Left kidney (tissue), 8 donors: Measurements from ENCODE around the gene SCARB1. TPM values are rescaled to one million over a fixed set of nuclear protein-coding genes. Genes with fewer than 3 reads are reported as not detected.
A peak's percentile ranks its signal among the peaks of the same experiment; 100 is the strongest.
"Not testable (repeated sequence)": the region's sequence is repeated elsewhere in the genome, so short reads cannot be mapped to it uniquely, and the experiment has no call there.

Source experiments
- DNase-seq: peaks from one replicate; pipeline ENCODE4 v3.0.0-alpha.2; 2013
- long read RNA-seq, 8 donors: transcript quantifications; one replicate each; lab custom pipeline, GENCODE V29; 2026
- polyA plus RNA-seq: library from polyadenylated mRNA; unstranded; fragments of 120-200 nt; gene quantifications from one replicate; pipeline ENCODE4 v1.2.1, GENCODE V29; 2013; ENCODE audit not compliant: insufficient read length

SCARB1 gene
- polyA plus RNA-seq: 21.1 TPM
- long read RNA-seq, donor 1, partial matches to known transcripts: 14 of 18 reads
- long read RNA-seq, donor 1, other reads (novel, unspliced or antisense): 0 of 18 reads
- long read RNA-seq, donor 2, transcript SCARB1-201 (13 exons, 2,611 nt): major isoform, 5 of 6 reads
- long read RNA-seq, donor 2, partial matches to known transcripts: 0 of 6 reads
- long read RNA-seq, donor 2, other reads (novel, unspliced or antisense): 0 of 6 reads
- long read RNA-seq, donor 3, partial matches to known transcripts: 6 of 9 reads
- long read RNA-seq, donor 3, other reads (novel, unspliced or antisense): 0 of 9 reads
- long read RNA-seq, donor 4, partial matches to known transcripts: 0 of 1 reads
- long read RNA-seq, donor 4, other reads (novel, unspliced or antisense): 0 of 1 reads
- long read RNA-seq, donor 5, partial matches to known transcripts: 0 of 6 reads
- long read RNA-seq, donor 5, other reads (novel, unspliced or antisense): 0 of 6 reads
- long read RNA-seq, donor 6, partial matches to known transcripts: 8 of 14 reads
- long read RNA-seq, donor 6, other reads (novel, unspliced or antisense): 0 of 14 reads
- long read RNA-seq, donor 7, partial matches to known transcripts: 5 of 10 reads
- long read RNA-seq, donor 7, other reads (novel, unspliced or antisense): 0 of 10 reads
- long read RNA-seq, donor 8, partial matches to known transcripts: 0 of 1 reads
- long read RNA-seq, donor 8, other reads (novel, unspliced or antisense): 0 of 1 reads

- DNase-seq: peak; percentile 76
Observed at GRCh38 chr12:124863416-124864325, at the start of gene SCARB1. Gene SCARB1 (minus strand): TSS chr12:124863864. CDS start chr12:124863720, 144 bp downstream.

- not testable (repeated sequence) for DNase-seq
Observed at GRCh38 chr12:124912529-124913287, 49.0 kb upstream of the SCARB1 start.

GRCh38 chr12:124911521-124911920 is 47.9 kb upstream of the SCARB1 start:
- not testable (repeated sequence) for DNase-seq

GRCh38 chr12:124910561-124911478 is 47.2 kb upstream of the SCARB1 start:
- DNase-seq: no peak

GRCh38 chr12:124909831-124910560 is 46.3 kb upstream of the SCARB1 start:
- no peak for DNase-seq

- DNase-seq: peak; percentile 95
Observed at GRCh38 chr12:124906606-124907261, 43.1 kb upstream of the SCARB1 start.

GRCh38 chr12:124904306-124905098 is 40.8 kb upstream of the SCARB1 start:
- DNase-seq: peak; percentile 42

- no peak for DNase-seq
Observed at GRCh38 chr12:124902916-124903315, 39.3 kb upstream of the SCARB1 start.

GRCh38 chr12:124901003-124901402 is 37.3 kb upstream of the SCARB1 start:
- DNase-seq: no peak

GRCh38 chr12:124900345-124900795 is 36.7 kb upstream of the SCARB1 start:
- DNase-seq: not testable (repeated sequence)

- no peak for DNase-seq
Observed at GRCh38 chr12:124898923-124899294, 35.2 kb upstream of the SCARB1 start.

GRCh38 chr12:124898200-124898922 is 34.7 kb upstream of the SCARB1 start:
- DNase-seq: no peak

- no peak for DNase-seq
Observed at GRCh38 chr12:124896461-124896860, 32.8 kb upstream of the SCARB1 start.

- DNase-seq: no peak
Observed at GRCh38 chr12:124893792-124894516, 30.3 kb upstream of the SCARB1 start.

- no peak for DNase-seq
Observed at GRCh38 chr12:124888260-124888659, 24.6 kb upstream of the SCARB1 start.

- DNase-seq: not testable (repeated sequence)
Observed at GRCh38 chr12:124887766-124888165, 24.1 kb upstream of the SCARB1 start.
